GM12878 (cell line): ENCODE results near the gene LATS2. TPM values are rescaled to one million over a fixed set of nuclear protein-coding genes. Genes with fewer than 3 reads are reported as not detected.

ENCODE experiments used
- ATAC-seq: fragments of 200-7000 bp; cut with Tn5 transposase; 3 replicates; pipeline ENCODE4 v1.9.1; 2020; ENCODE audit warnings: mild to moderate bottlenecking, moderate library complexity
- BruUV-seq: library from RNA; stranded (reverse); fragments of 400-500 nt; replicated peaks from 2 replicates; lab custom pipeline; 2021; lab: Mats Ljungman, UMichigan
- CTCF ChIA-PET: fragments of 300-600 bp; sonication (Branson Sonifier 250); formaldehyde crosslinking; extraction: SDS; loops from one replicate; lab custom pipeline; 2021; ENCODE audit warnings: inconsistent platforms; lab: Yijun Ruan, JAX
- POLR2A ChIA-PET: fragments of 350-600 bp; formaldehyde crosslinking; extraction: SDS; loops from one replicate; lab custom pipeline; 2021; ENCODE audit warnings: inconsistent platforms; lab: Charles Lee
- RAD21 ChIA-PET: fragments of 300-600 bp; sonication (Branson Sonifier 250); formaldehyde crosslinking; loops from one replicate; lab custom pipeline; 2023; ENCODE audit warnings: antibody characterized with exemption; ENCODE audit not compliant: unreplicated experiment; lab: Charles Lee
- SMC1A ChIA-PET: fragments of 300-600 bp; sonication (Branson Sonifier 250); formaldehyde crosslinking; loops from one replicate; lab custom pipeline; 2023; ENCODE audit not compliant: unreplicated experiment, uncharacterized antibody; lab: Charles Lee
- DNase-seq: peaks from one replicate; pipeline ENCODE4 v3.0.0-alpha.2; 2011; ENCODE audit warnings: low read depth, low spot score
- FAIRE-seq: peaks from 3 replicates; lab custom pipeline; 2011; peaks lifted over from hg19 to GRCh38; lab: Jason Lieb, UNC
- H2AFZ ChIP-seq: 2 replicates; pipeline ENCODE4 v1.6.0; 2011; ENCODE audit warnings: low read depth, low read length, control low read depth; ENCODE audit not compliant: control insufficient read depth
- H3K27ac ChIP-seq: 2 replicates; pipeline ENCODE4 v1.5.1; 2011; ENCODE audit warnings: control low read depth; ENCODE audit not compliant: control insufficient read depth, insufficient read depth
- H3K27me3 ChIP-seq, 2 experiments: replicated peaks in 1 of 2; 2 replicates each; pipeline versions ENCODE4 v1.6.0 to v1.6.1; 2011; ENCODE audit warnings: low read length in 1 of 2; ENCODE audit not compliant: control insufficient read depth in 2 of 2, insufficient read depth in 2 of 2
- H3K36me3 ChIP-seq, 2 experiments: 2 replicates each; pipeline ENCODE4 v1.5.1; 2011; ENCODE audit warnings: low read length in 1 of 2; ENCODE audit not compliant: control insufficient read depth in 2 of 2, insufficient read depth in 2 of 2
- H3K4me1 ChIP-seq: 2 replicates; pipeline ENCODE4 v1.6.1; 2011; ENCODE audit warnings: mild to moderate bottlenecking, low read length, moderate library complexity, mixed read lengths; ENCODE audit not compliant: control insufficient read depth, insufficient read depth
- H3K4me2 ChIP-seq: 2 replicates; pipeline ENCODE4 v1.6.0; 2011; ENCODE audit warnings: control low read depth; ENCODE audit not compliant: control insufficient read depth, insufficient read depth
- H3K4me3 ChIP-seq: fragments of 200-600 bp; sonication (generic); 2 replicates; pipeline ENCODE4 v1.5.1; 2016
- H3K79me2 ChIP-seq: 2 replicates; pipeline ENCODE4 v1.6.0; 2011; ENCODE audit warnings: low read length; ENCODE audit not compliant: control insufficient read depth, insufficient read depth
- H3K9ac ChIP-seq: 2 replicates; pipeline ENCODE4 v1.8.0; 2011; ENCODE audit warnings: low read length, control low read depth, mixed read lengths; ENCODE audit not compliant: control insufficient read depth, insufficient read depth
- H3K9me3 ChIP-seq: replicated peaks from 3 replicates; pipeline ENCODE4 v1.5.1; 2011; ENCODE audit warnings: mild to moderate bottlenecking, low read length; ENCODE audit not compliant: control insufficient read depth, insufficient read depth
- H4K20me1 ChIP-seq: 2 replicates; pipeline ENCODE4 v1.6.0; 2011; ENCODE audit not compliant: control insufficient read depth, insufficient read depth
- E2F8 ChIP-seq: fragments of 450-650 bp; IDR thresholded peaks from 2 replicates; pipeline ENCODE4 v1.6.1; 2018; ENCODE audit warnings: mild to moderate bottlenecking, low read depth, moderate library complexity; ENCODE audit not compliant: partially characterized antibody
- IRF3 ChIP-seq: fragments of 450-650 bp; IDR thresholded peaks from 2 replicates; pipeline ENCODE4 v1.6.1; 2014; ENCODE audit warnings: mild to moderate bottlenecking
- POLR2AphosphoS2 ChIP-seq: IDR thresholded peaks from 2 replicates; pipeline ENCODE4 v1.6.1; 2011; ENCODE audit warnings: low read depth, mild to moderate bottlenecking, low read length, improper control_type of control experiment, moderate library complexity
- PRDM15 ChIP-seq: fragments of 450-650 bp; formaldehyde crosslinking; IDR thresholded peaks from 2 replicates; pipeline ENCODE4 v1.4.0; 2020; ENCODE audit warnings: mild to moderate bottlenecking, moderate library complexity
- RUNX3 ChIP-seq: IDR thresholded peaks from 2 replicates; pipeline ENCODE4 v1.6.1; 2012; ENCODE audit warnings: low read length, inconsistent platforms
- SIN3A ChIP-seq: IDR thresholded peaks from 2 replicates; pipeline ENCODE4 v1.6.1; 2012; ENCODE audit warnings: low read depth, low read length, improper control_type of control experiment
- SUPT20H ChIP-seq: IDR thresholded peaks from 2 replicates; pipeline ENCODE4 v1.6.1; 2011; ENCODE audit warnings: low read depth, mild to moderate bottlenecking, low read length, moderate library complexity, borderline replicate concordance; ENCODE audit not compliant: control insufficient read depth
- TARDBP ChIP-seq: IDR thresholded peaks from 2 replicates; pipeline ENCODE4 v1.6.1; 2016; ENCODE audit warnings: borderline replicate concordance
- ZNF217 ChIP-seq: fragments of 450-650 bp; IDR thresholded peaks from 2 replicates; pipeline ENCODE4 v1.6.1; 2017; ENCODE audit warnings: antibody characterized with exemption, mild to moderate bottlenecking
- WGBS: methylation state at CpG from one replicate; pipeline ENCODE4 v1.1.6; 2016; ENCODE audit warnings: low lambda C conversion rate; ENCODE audit not compliant: insufficient replicate concordance, insufficient coverage; ENCODE audit errors: missing lambda C conversion rate; 5-methylcytosine and 5-hydroxymethylcytosine counted together
- in situ Hi-C: fragments of 300-500 bp; cut with MboI; formaldehyde crosslinking; loops from 9 replicates; pipeline ENCODE4 v1.14.3; 2018; ENCODE audit warnings: mixed read lengths
- intact Hi-C: fragments of 100-400 bp; cut with micrococcal nuclease; formaldehyde crosslinking; loops from one replicate; pipeline ENCODE4 v1.14.2; 2022; ENCODE audit not compliant: unreplicated experiment
- polyA plus RNA-seq, 11 experiments: library from polyadenylated mRNA; depleted of rRNA in 4 of 11; unstranded in 6 of 11; stranded (reverse) in 5 of 11; fragments of >200 nt; fragmentation: Nextera tagmentation in 4 of 11; fragmentation: Illumina TruSeq in 1 of 11; extraction: Ambion mirVana in 4 of 11; extraction: Trizol in 1 of 11; gene quantifications; 1 replicate in 1 of 11; 2 replicates in 10 of 11; pipeline versions ENCODE4 v1.2.1 to v1.2.3, GENCODE V29; 2011 to 2016; ENCODE audit warnings: inconsistent platforms in 2 of 11, missing spikeins in 2 of 11, low read depth in 1 of 11
- total RNA-seq, 4 experiments: library from RNA; depleted of rRNA in 3 of 4; stranded (reverse); fragments of >200 nt in 3 of 4; fragmentation: Illumina TruSeq in 1 of 4; extraction: Trizol in 1 of 4; gene quantifications; 2 replicates each; pipeline versions ENCODE4 v1.2.1 to v1.2.3, GENCODE V29; 2013 to 2021

Gene LATS2
- total and polyA plus RNA-seq, 10 of the 15 experiments (the other 5 are each of a cell fraction or from before 2014, with no cell fraction given), result 0.90 to 7.8 (median 2.0) TPM

- no TSS peak for BruUV-seq
- intact Hi-C loops (loop anchor here (10.0 kb wide), 1 partner anchor 127 kb away; no protein-coding TSS in a partner anchor), in situ Hi-C loops (no loop called here)
- SMC1A ChIA-PET, result no interaction called here
- DNase-seq (no peak), FAIRE-seq (no peak), ATAC-seq (no peak)
- RAD21 ChIA-PET, result no interaction called here
- POLR2A ChIA-PET, result no interaction called here
- H3K9me3 ChIP-seq, result no peaks in the 10 kb centered on the region
- no peaks in the 10 kb centered on the region for H3K36me3 ChIP-seq
- TF ChIP-seq RUNX3 (0 out of 2 replicates have a peak, but pooled peaks have one; percentile 3), PRDM15 (CRISPR knock-in tag) (no peak)
- no peak overlapping the region for H3K27ac ChIP-seq
- H3K27me3 ChIP-seq, result no peaks in the 10 kb centered on the region; a peak in 1 of 4 replicates
- no peak overlapping the region for H3K4me2 ChIP-seq
- no peak overlapping the region for H2AFZ ChIP-seq
- H3K4me3 ChIP-seq, result no peak overlapping the region
- no peaks in the 10 kb centered on the region for H4K20me1 ChIP-seq
- CTCF ChIA-PET, result no interaction called here
- no peak overlapping the region for H3K9ac ChIP-seq
- H3K79me2 ChIP-seq, result no peaks in the 10 kb centered on the region
- H3K4me1 ChIP-seq, result peaks cover 6% of the 10 kb centered on the region
Measured at GRCh38 chr13:21071924-21072323, 10.5 kb upstream of the LATS2 start.

GRCh38 chr13:21071015-21071414 is 9.6 kb upstream of the LATS2 start:
- POLR2A ChIA-PET, result interaction anchor here (0.7 kb wide), 1 partner anchor 89 kb away, joined by 4 read pairs; no protein-coding TSS in a partner anchor
- TF ChIP-seq POLR2AphosphoS2 (no peak), E2F8 (no peak), TARDBP (no peak), SIN3A (no peak), SUPT20H (no peak), IRF3 (no peak), ZNF217 (no peak)
- RAD21 ChIA-PET, result no interaction called here
- no peaks in the 10 kb centered on the region for H4K20me1 ChIP-seq
- CTCF ChIA-PET, result interaction anchor here (0.8 kb wide), 1 partner anchor 21 kb away, joined by 3 read pairs; no protein-coding TSS in a partner anchor
- no peaks in the 10 kb centered on the region for H3K9me3 ChIP-seq
- no peaks in the 10 kb centered on the region for H3K79me2 ChIP-seq
- intact Hi-C loops, result loop anchor here (10.0 kb wide), 1 partner anchor 126 kb away; no protein-coding TSS in a partner anchor
- no peaks in the 10 kb centered on the region for H3K36me3 ChIP-seq
- ATAC-seq (no peak), DNase-seq (no peak), FAIRE-seq (no peak)
- H3K4me2 ChIP-seq, result no peak overlapping the region
- peaks cover 6% of the 10 kb centered on the region for H3K4me1 ChIP-seq
- in situ Hi-C loops, result no loop called here
- H3K4me3 ChIP-seq, result no peak overlapping the region
- H3K27ac ChIP-seq, result no peak overlapping the region
- SMC1A ChIA-PET, result no interaction called here
- H3K27me3 ChIP-seq, result no peaks in the 10 kb centered on the region; a peak in 1 of 4 replicates
- 67% methylated on average over 4 of the region's 4 CpGs for WGBS
- H2AFZ ChIP-seq, result no peak overlapping the region
- no TSS peak for BruUV-seq
- H3K9ac ChIP-seq, result no peak overlapping the region
